Keratinocyte (primary cell): ENCODE data around the gene PRR16. TPM values are rescaled to one million over a fixed set of nuclear protein-coding genes. Genes with fewer than 3 reads are reported as not detected.
"Not testable (repeated sequence)": the region's sequence is repeated elsewhere in the genome, so short reads cannot be mapped to it uniquely, and the experiment has no call there.

Source experiments
- DNase-seq: peaks from one replicate; pipeline ENCODE4 v3.0.0-alpha.2; 2011; ENCODE audit warnings: low read depth, missing footprints, low spot score
- FAIRE-seq: peaks from 2 replicates; lab custom pipeline; 2011; peaks lifted over from hg19 to GRCh38; lab: Jason Lieb, UNC
- H2AFZ ChIP-seq: 2 replicates; pipeline ENCODE4 v1.6.0; 2012; ENCODE audit warnings: low read length, control low read depth, inconsistent platforms; ENCODE audit not compliant: control insufficient read depth
- H3K27ac ChIP-seq: 2 replicates; pipeline ENCODE4 v1.5.1; 2011; ENCODE audit warnings: low read length; ENCODE audit not compliant: control insufficient read depth, insufficient read depth
- H3K27me3 ChIP-seq: 3 replicates; pipeline ENCODE4 v1.6.0; 2011; ENCODE audit warnings: low read length; ENCODE audit not compliant: control insufficient read depth, insufficient read depth; ENCODE audit errors: extremely low read depth
- H3K36me3 ChIP-seq, 2 experiments: 2 replicates in 1 of 2; 3 replicates in 1 of 2; pipeline ENCODE4 v1.5.1; 2011; ENCODE audit warnings: low read length in 2 of 2, mild to moderate bottlenecking in 1 of 2; ENCODE audit not compliant: control insufficient read depth in 2 of 2, insufficient read depth in 2 of 2; ENCODE audit errors: extremely low read depth in 1 of 2
- H3K4me1 ChIP-seq: 3 replicates; pipeline ENCODE4 v1.5.1; 2011; ENCODE audit warnings: low read length; ENCODE audit not compliant: control insufficient read depth, insufficient read depth; ENCODE audit errors: extremely low read depth
- H3K4me2 ChIP-seq: 3 replicates; pipeline ENCODE4 v1.6.0; 2011; ENCODE audit warnings: low read depth, low read length; ENCODE audit not compliant: control insufficient read depth, insufficient read depth; ENCODE audit errors: extremely low read depth
- H3K4me3 ChIP-seq, 3 experiments: fragments of 200-600 bp in 1 of 3; sonication (generic) in 1 of 3; 2 replicates in 2 of 3; 3 replicates in 1 of 3; pipeline ENCODE4 v1.5.1; 2011 to 2016; ENCODE audit warnings: low read length in 3 of 3, mild to moderate bottlenecking in 3 of 3, control low read depth in 2 of 3, inconsistent platforms in 1 of 3, low read depth in 1 of 3, mixed read lengths in 1 of 3, mixed run types in 1 of 3, moderate library complexity in 1 of 3; ENCODE audit not compliant: control insufficient read depth in 2 of 3, insufficient read depth in 2 of 3; ENCODE audit errors: extremely low read depth in 1 of 3
- H3K79me2 ChIP-seq: 2 replicates; pipeline ENCODE4 v1.6.0; 2012; ENCODE audit warnings: low read length; ENCODE audit not compliant: control insufficient read depth, insufficient read depth
- H3K9ac ChIP-seq: 3 replicates; pipeline ENCODE4 v1.6.0; 2011; ENCODE audit warnings: low read length; ENCODE audit not compliant: control insufficient read depth, insufficient read depth; ENCODE audit errors: extremely low read depth
- H3K9me1 ChIP-seq: 3 replicates; pipeline ENCODE4 v1.6.0; 2011; ENCODE audit warnings: low read length; ENCODE audit not compliant: control insufficient read depth, insufficient read depth; ENCODE audit errors: extremely low read depth
- H3K9me3 ChIP-seq: 2 replicates; pipeline ENCODE4 v1.5.1; 2012; ENCODE audit warnings: low read depth, low read length; ENCODE audit not compliant: control insufficient read depth
- H4K20me1 ChIP-seq: 3 replicates; pipeline ENCODE4 v1.6.0; 2011; ENCODE audit warnings: low read length; ENCODE audit not compliant: control insufficient read depth, insufficient read depth; ENCODE audit errors: extremely low read depth
- EZH2 ChIP-seq: IDR thresholded peaks from one replicate; pipeline ENCODE4 v1.6.1; 2012; ENCODE audit warnings: inconsistent platforms, mild to moderate bottlenecking, low read length, moderate library complexity
- dilution Hi-C: fragments of 300-500 bp; cut with MboI; formaldehyde crosslinking; loops from one replicate; pipeline ENCODE4 v1.7.0; 2020; ENCODE audit warnings: low sequenced_read_pairs; ENCODE audit not compliant: extremely low pct_ligation_motif_present
- polyA plus RNA-seq, 5 experiments: library from polyadenylated mRNA; depleted of rRNA in 3 of 5; stranded (reverse) in 3 of 5; stranded (forward) in 1 of 5; unstranded in 1 of 5; fragments of >200 nt; gene quantifications; 1 replicate in 1 of 5; 2 replicates in 3 of 5; 3 replicates in 1 of 5; pipeline versions ENCODE4 v1.2.1 to v1.2.3, GENCODE V29; 2011 to 2012; ENCODE audit warnings: missing spikeins in 2 of 5, low read depth in 1 of 5, low replicate concordance in 1 of 5
- TF ChIP-seq, protein P1 (sequence below), 3 experiments: IDR thresholded peaks in 1 of 3; conservative IDR thresholded peaks in 1 of 3; optimal IDR thresholded peaks in 1 of 3; 2 replicates in 2 of 3; 3 replicates in 1 of 3; pipeline versions ENCODE3 to v1.5.1; 2011; ENCODE audit warnings: low read length in 3 of 3, mild to moderate bottlenecking in 3 of 3, moderate library complexity in 2 of 3, control low read depth in 1 of 3, inconsistent platforms in 1 of 3; ENCODE audit not compliant: insufficient read depth in 2 of 3; ENCODE audit errors: extremely low read depth in 1 of 3

Gene PRR16
- polyA plus RNA-seq, 1 donor (not counting 4 experiments of a cell fraction or from before 2014, with no cell fraction given) = 0.05 TPM

DNA sequence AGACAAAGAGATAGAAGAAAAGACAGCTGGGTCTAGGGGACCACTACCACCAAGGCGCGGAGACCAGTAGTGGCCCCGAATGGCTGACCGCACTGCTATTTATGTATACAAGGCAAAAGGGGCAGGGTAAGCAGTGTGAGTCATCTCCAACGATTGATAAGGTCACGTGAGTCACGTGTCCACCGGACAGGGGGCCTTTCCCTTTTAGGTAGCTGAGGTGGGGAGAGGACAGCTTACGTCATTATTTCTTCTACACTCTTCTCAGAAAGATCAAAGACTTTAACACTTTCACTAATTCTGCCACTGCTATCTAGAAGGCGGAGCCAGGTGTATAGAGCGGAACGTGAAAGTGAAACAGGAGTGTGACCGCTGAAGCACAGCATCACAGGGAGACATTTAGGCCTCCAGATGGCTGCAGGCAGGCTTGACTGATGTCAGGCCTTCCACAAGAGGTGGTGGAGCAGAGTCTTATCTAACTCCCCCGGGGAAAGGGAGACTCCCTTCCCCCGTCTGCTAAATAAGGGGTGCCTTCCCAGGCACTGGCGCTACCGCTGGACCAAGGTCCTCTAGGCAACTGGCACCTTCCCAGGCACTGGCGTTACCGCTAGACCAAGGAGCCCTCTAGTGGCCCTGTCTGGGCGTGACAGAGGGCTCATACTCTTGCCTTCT is 6.1 kb upstream of the PRR16 start:
- Histone ChIP-seq H3K4me3 (no peak overlapping the region), H3K9me1 (no peaks in the 10 kb centered on the region), H4K20me1 (no peaks in the 10 kb centered on the region), H3K9me3 (no peaks in the 10 kb centered on the region), H3K9ac (no peak overlapping the region), H3K27me3 (peaks cover 1% of the 10 kb centered on the region), H3K4me1 (no peaks in the 10 kb centered on the region), H3K4me2 (no peak overlapping the region), H2AFZ (no peak overlapping the region), H3K79me2 (no peaks in the 10 kb centered on the region), H3K36me3 (no peaks in the 10 kb centered on the region), H3K27ac (no peak overlapping the region)
- dilution Hi-C loops = no loop called here
- no peak for DNase-seq
- TF ChIP-seq, protein P1, sequence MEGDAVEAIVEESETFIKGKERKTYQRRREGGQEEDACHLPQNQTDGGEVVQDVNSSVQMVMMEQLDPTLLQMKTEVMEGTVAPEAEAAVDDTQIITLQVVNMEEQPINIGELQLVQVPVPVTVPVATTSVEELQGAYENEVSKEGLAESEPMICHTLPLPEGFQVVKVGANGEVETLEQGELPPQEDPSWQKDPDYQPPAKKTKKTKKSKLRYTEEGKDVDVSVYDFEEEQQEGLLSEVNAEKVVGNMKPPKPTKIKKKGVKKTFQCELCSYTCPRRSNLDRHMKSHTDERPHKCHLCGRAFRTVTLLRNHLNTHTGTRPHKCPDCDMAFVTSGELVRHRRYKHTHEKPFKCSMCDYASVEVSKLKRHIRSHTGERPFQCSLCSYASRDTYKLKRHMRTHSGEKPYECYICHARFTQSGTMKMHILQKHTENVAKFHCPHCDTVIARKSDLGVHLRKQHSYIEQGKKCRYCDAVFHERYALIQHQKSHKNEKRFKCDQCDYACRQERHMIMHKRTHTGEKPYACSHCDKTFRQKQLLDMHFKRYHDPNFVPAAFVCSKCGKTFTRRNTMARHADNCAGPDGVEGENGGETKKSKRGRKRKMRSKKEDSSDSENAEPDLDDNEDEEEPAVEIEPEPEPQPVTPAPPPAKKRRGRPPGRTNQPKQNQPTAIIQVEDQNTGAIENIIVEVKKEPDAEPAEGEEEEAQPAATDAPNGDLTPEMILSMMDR (optimal IDR thresholded peaks at IDR 0.05 in 1 of 3, IDR thresholded peaks at IDR 0.05 in 1 of 3, conservative IDR thresholded peaks at IDR 0.05 in 1 of 3; ENCODE audit: extremely low read depth in 1 of 3, insufficient read depth in 2 of 3, low read length in 3 of 3) = peak; percentile 23 to 74 (median 35)
- TF ChIP-seq EZH2 = no peak
- FAIRE-seq = no peak

DNA sequence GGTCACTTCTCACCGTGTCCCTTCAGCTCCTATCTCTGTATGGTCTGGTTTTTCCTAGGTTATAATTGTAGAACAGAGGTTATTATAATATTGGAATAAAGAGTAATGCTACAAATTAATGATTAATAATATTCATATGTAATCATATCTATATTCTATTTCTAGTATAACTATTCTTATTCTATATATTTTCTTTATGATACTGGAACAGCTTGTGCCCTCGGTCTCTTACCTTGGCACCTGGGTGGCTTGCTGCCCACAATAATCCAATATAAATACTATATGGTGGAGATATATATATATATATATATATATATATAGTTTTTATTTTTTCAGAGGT is 5.6 kb upstream of the PRR16 start:
- H3K9ac ChIP-seq, H3K79me2 ChIP-seq, H3K36me3 ChIP-seq, H3K27ac ChIP-seq, H4K20me1 ChIP-seq, H3K4me2 ChIP-seq, dilution Hi-C loops, DNase-seq, H2AFZ ChIP-seq, H3K9me3 ChIP-seq, H3K27me3 ChIP-seq, H3K4me1 ChIP-seq, FAIRE-seq, H3K4me3 ChIP-seq, H3K9me1 ChIP-seq: not testable (repeated sequence)

DNA sequence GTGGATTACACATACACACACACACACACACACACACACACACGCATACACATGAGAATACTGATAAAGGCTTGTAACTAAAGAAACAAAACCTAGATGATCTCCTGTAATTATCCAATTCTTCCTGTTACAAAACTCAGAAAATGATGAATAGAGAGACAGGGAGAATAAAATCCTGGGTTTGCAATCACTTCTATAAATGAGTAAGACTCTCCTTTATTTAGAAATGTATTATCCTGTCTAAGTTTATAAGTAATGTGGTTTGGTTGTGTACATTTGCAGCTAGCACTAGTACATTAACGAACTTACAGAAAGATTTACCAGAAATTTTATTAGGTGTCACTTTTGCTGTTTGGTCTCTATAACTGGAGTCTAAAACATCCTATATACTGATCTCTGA is 2.8 kb upstream of the PRR16 start:
- FAIRE-seq (no peak), DNase-seq (no peak)
- H3K4me2 ChIP-seq = no peak overlapping the region

More for the DNA sequence above, 2.8 kb upstream of the PRR16 start:
- no peak for TF ChIP-seq EZH2
- TF ChIP-seq, protein P1 (optimal IDR thresholded peaks at IDR 0.05 in 1 of 3, IDR thresholded peaks at IDR 0.05 in 1 of 3, conservative IDR thresholded peaks at IDR 0.05 in 1 of 3; ENCODE audit: extremely low read depth in 1 of 3, insufficient read depth in 2 of 3, low read length in 3 of 3) = no peak
- Histone ChIP-seq H3K27ac (no peak overlapping the region), H3K27me3 (peaks cover 33% of the 10 kb centered on the region), H3K4me3 (no peak overlapping the region), H3K9me3 (no peaks in the 10 kb centered on the region), H3K79me2 (no peaks in the 10 kb centered on the region), H2AFZ (no peak overlapping the region), H3K9me1 (no peaks in the 10 kb centered on the region), H3K36me3 (no peaks in the 10 kb centered on the region), H3K4me1 (peaks cover 9% of the 10 kb centered on the region), H4K20me1 (no peaks in the 10 kb centered on the region), H3K9ac (no peak overlapping the region)
- dilution Hi-C loops = no loop called here
